Activated T-cell treated with anti-CD3 and anti-CD28 coated beads, Interleukin-2, amount 50 U/mL, for 4 hours (primary cell): ENCODE results near the gene PPA2. TPM values are rescaled to one million over a fixed set of nuclear protein-coding genes. Genes with fewer than 3 reads are reported as not detected.
A peak's percentile ranks its signal among the peaks of the same experiment; 100 is the strongest.

Source experiments
- ATAC-seq, 2 donors: fragments of 200-7000 bp; cut with Tn5 transposase; one replicate each; pipeline ENCODE4 v1.10.0; 2021
- DNase-seq: peaks from one replicate; pipeline ENCODE4 v3.0.0-alpha.2; 2020
- H3K27me3 Mint-ChIP-seq: one replicate; pipeline ENCODE4 v1.8.0; 2021; ENCODE audit warnings: low read depth, mixed read lengths
- H3K36me3 Mint-ChIP-seq: one replicate; pipeline ENCODE4 v1.8.0; 2022; ENCODE audit warnings: mixed read lengths; ENCODE audit not compliant: insufficient read depth
- H3K4me1 Mint-ChIP-seq: one replicate; pipeline ENCODE4 v1.8.0; 2021; ENCODE audit warnings: low read depth, mixed read lengths
- H3K4me3 Mint-ChIP-seq: one replicate; pipeline ENCODE4 v1.8.0; 2021; ENCODE audit warnings: mild to moderate bottlenecking, moderate library complexity, mixed read lengths
- H3K9me3 Mint-ChIP-seq: one replicate; pipeline ENCODE4 v1.8.0; 2021; ENCODE audit warnings: mixed read lengths
- total RNA-seq, 3 donors: library from RNA; stranded (reverse); gene quantifications; one replicate each; pipeline ENCODE4 v1.2.1, GENCODE V29; 2021

PPA2 gene
- total RNA-seq, 3 donors from 2014 or later = 89.1 to 105 (median 91.7) TPM

- ATAC-seq (no peak), DNase-seq (no peak)
- Mint-ChIP-seq H3K9me3 (no peaks in the 10 kb centered on the region), H3K4me3 (no peak overlapping the region), H3K36me3 (no peaks in the 10 kb centered on the region), H3K4me1 (no peaks in the 10 kb centered on the region), H3K27me3 (no peaks in the 10 kb centered on the region)
Observed at GRCh38 chr4:105345838-105346237, 128.0 kb downstream of the PPA2 start.

GRCh38 chr4:105345358-105345757 is 128.5 kb downstream of the PPA2 start:
- H3K36me3 Mint-ChIP-seq = no peaks in the 10 kb centered on the region
- DNase-seq (no peak), ATAC-seq (no peak)
- H3K4me3 Mint-ChIP-seq = no peak overlapping the region
- no peaks in the 10 kb centered on the region for H3K27me3 Mint-ChIP-seq
- no peaks in the 10 kb centered on the region for H3K4me1 Mint-ChIP-seq
- H3K9me3 Mint-ChIP-seq = no peaks in the 10 kb centered on the region

DNA sequence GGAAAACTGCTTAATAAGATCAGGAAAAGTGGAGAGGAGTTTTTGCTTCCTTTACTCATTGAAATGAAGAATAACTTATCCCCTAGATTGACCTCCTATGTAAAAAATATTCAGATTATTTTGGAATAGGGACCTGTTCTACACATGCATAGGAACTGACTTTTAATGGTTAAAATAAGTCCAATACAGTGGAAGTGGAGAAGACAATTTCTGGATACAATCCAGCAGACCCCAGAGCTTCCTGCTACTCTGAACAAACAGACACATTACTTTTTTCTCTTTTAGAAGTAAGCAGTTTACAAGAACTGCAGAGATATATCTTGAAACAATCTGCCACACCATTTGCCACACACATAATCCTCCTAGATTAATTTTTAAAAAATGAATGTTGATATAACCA is 129.7 kb downstream of the PPA2 start:
- no peak for DNase-seq
- Mint-ChIP-seq H3K9me3 (no peaks in the 10 kb centered on the region), H3K4me1 (no peaks in the 10 kb centered on the region), H3K36me3 (no peaks in the 10 kb centered on the region), H3K27me3 (no peaks in the 10 kb centered on the region), H3K4me3 (no peak overlapping the region)
- no peak for ATAC-seq

- peaks cover 2% of the 10 kb centered on the region for H3K36me3 Mint-ChIP-seq
- DNase-seq (no peak), ATAC-seq (no peak)
- no peak overlapping the region for H3K4me3 Mint-ChIP-seq
- H3K27me3 Mint-ChIP-seq = no peaks in the 10 kb centered on the region
- no peaks in the 10 kb centered on the region for H3K4me1 Mint-ChIP-seq
- H3K9me3 Mint-ChIP-seq = no peaks in the 10 kb centered on the region
Observed at GRCh38 chr4:105343146-105343931, 130.5 kb downstream of the PPA2 start.

DNA sequence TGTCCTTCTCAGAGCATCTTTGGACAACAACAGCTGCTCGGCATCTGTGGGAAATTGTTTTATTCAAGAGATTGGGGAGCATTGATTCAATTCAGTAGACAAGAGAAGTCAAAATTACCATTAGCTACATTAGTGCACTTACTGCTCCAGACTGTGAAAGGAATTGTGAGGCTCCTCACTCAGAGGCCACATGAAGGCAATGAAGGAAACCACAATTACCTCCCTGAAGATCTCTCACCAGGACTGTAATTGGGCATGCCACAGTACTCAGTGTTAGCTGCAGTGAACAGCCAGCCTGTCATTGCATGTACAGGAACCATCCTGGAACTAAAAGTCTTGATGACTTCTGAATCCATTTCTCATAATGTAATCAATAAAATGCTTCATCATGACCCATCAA is 144.8 kb downstream of the PPA2 start:
- ATAC-seq (no peak), DNase-seq (no peak)
- H3K27me3 Mint-ChIP-seq = no peaks in the 10 kb centered on the region
- no peak overlapping the region for H3K4me3 Mint-ChIP-seq
- H3K4me1 Mint-ChIP-seq = peaks cover 13% of the 10 kb centered on the region
- H3K36me3 Mint-ChIP-seq = peaks cover 3% of the 10 kb centered on the region
- no peaks in the 10 kb centered on the region for H3K9me3 Mint-ChIP-seq

DNA sequence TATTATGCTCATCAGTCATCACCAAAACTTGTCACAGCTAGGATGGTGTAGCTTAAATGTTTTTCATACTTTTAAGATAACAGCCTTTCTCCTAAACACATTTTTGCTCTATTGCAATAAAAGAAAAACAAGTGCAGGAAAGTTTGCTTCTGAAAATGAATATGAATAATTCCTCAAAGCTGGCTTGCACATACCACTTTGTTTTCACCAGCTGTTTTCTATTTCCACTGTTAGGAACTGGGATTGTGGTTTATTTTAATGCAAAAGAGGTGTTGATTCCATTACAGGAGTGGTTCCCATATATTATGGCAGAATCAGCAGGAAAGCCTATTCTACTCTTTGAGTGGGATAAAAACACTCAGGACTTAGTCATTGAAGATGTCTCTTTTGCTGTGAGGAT is 145.9 kb downstream of the PPA2 start:
- Mint-ChIP-seq H3K36me3 (peaks cover 3% of the 10 kb centered on the region), H3K27me3 (no peaks in the 10 kb centered on the region), H3K4me1 (peaks cover 13% of the 10 kb centered on the region), H3K9me3 (no peaks in the 10 kb centered on the region), H3K4me3 (no peak overlapping the region)
- DNase-seq (no peak), ATAC-seq (no peak)

DNA sequence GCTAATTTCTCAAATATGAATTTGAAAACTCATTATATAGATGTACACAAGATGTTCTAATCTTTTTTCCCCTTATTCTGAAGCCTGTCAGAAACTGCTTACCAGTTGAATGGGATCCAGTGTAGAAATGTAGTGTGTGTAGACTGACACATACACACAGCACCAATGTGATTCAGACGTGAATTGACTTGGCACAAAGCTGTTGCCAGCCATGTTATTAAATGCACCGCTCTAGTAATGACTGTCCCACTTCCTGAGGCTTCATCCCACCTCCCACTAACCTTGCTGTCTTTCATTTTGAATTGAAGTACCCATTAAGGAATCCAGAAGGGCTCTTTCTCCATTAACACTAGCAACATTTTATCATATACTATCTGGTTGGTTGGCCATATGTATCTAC is 146.6 kb downstream of the PPA2 start:
- H3K9me3 Mint-ChIP-seq = no peaks in the 10 kb centered on the region
- DNase-seq = no peak
- no peak overlapping the region for H3K4me3 Mint-ChIP-seq
- ATAC-seq = peak; percentile 48 to 82
- H3K27me3 Mint-ChIP-seq = no peaks in the 10 kb centered on the region
- peaks cover 3% of the 10 kb centered on the region for H3K36me3 Mint-ChIP-seq
- peaks cover 13% of the 10 kb centered on the region for H3K4me1 Mint-ChIP-seq

Other genes starting within 250 kb of the PPA2 start
- not detected for gene ARHGEF38, start 78.6 kb upstream of the PPA2 start, total RNA-seq
- 10 to 100 TPM; 24.2 to 26.1 (median 25.2) TPM for gene INTS12, start 234.6 kb upstream of the PPA2 start, total RNA-seq
- 10 to 100 TPM; 13.2 to 16.6 (median 14.2) TPM for gene GSTCD, start 234.7 kb upstream of the PPA2 start, total RNA-seq